Psoas muscle (tissue), 8 donors: ENCODE data around the gene LENEP. TPM values are rescaled to one million over a fixed set of nuclear protein-coding genes. Genes with fewer than 3 reads are reported as not detected.

Experiments
- ATAC-seq, 4 donors: fragments of 200-7000 bp; cut with Tn5 transposase; one replicate each; pipeline ENCODE4 v1.9.1; 2020; ENCODE audit warnings: moderate library complexity in 3 of 4, mild to moderate bottlenecking in 2 of 4
- DNase-seq, 2 donors: peaks; one replicate each; pipeline ENCODE4 v3.0.0-alpha.2; 2020
- H3K27ac ChIP-seq: fragments of 200-600 bp; one replicate; pipeline ENCODE4 v1.8.0; 2022
- H3K27me3 ChIP-seq, 3 donors: fragments of 200-600 bp in 1 of 3; one replicate each; pipeline versions ENCODE4 v1.6.1 to v1.8.0; 2013 to 2022; ENCODE audit warnings: low read length in 2 of 3, mild to moderate bottlenecking in 2 of 3, moderate library complexity in 1 of 3; ENCODE audit not compliant: insufficient read depth in 3 of 3
- H3K36me3 ChIP-seq, 2 donors: fragments of 200-600 bp in 1 of 2; one replicate each; pipeline versions ENCODE4 v1.6.1 to v1.8.0; 2013 to 2022; ENCODE audit warnings: low read depth in 1 of 2, mild to moderate bottlenecking in 1 of 2, moderate library complexity in 1 of 2; ENCODE audit not compliant: insufficient read depth in 1 of 2
- H3K4me1 ChIP-seq: fragments of 200-600 bp; one replicate; pipeline ENCODE4 v1.8.0; 2022
- H3K4me3 ChIP-seq: fragments of 200-600 bp; one replicate; pipeline ENCODE4 v1.8.0; 2022; ENCODE audit warnings: mild to moderate bottlenecking
- H3K9me3 ChIP-seq: fragments of 200-600 bp; one replicate; pipeline ENCODE4 v1.8.0; 2022
- CTCF ChIP-seq: fragments of 200-600 bp; IDR thresholded peaks from one replicate; pipeline ENCODE4 v1.8.0; 2022; ENCODE audit warnings: antibody characterized with exemption
- WGBS, 3 donors: extraction: QIAGEN DNeasy Blood & Tissue Kit; methylation state at CpG; one replicate each; pipeline versions ENCODE4 v1.1.6 to v1.1.7; 2013; 5-methylcytosine and 5-hydroxymethylcytosine counted together
- intact Hi-C, 2 donors: fragments of 100-400 bp; cut with DNase I; formaldehyde crosslinking; loops; one replicate each; pipeline versions ENCODE4 v1.11.0 to v1.14.2; 2022
- polyA plus RNA-seq, 3 donors: library from polyadenylated mRNA; stranded (reverse); fragments of 200-250 nt; gene quantifications; one replicate each; pipeline ENCODE4 v1.2.3, GENCODE V29; 2013
- total RNA-seq, 4 donors: library from RNA; stranded (reverse); fragmentation: NEBNext Ultra II Directional in 2 of 4; extraction: Animal tissue kit (Norgen Biotek cat#: 25700) in 2 of 4; gene quantifications; one replicate each; pipeline versions ENCODE4 v1.2.1 to v1.2.4, GENCODE V29; 2021 to 2023
- donor health status: healthy with polysubstance abuse.
- donor health status: DM: no; HTN: no; CAD: no; lungs with moderate emphysema.
- donor health status: Bipolar disorder and iron deficiency.
- donor health status: healthy.
- donor health status: DM: yes; HTN: yes; CAD: no.
- donor health status: DM: no; HTN: no; CAD: no.
- donor health status: DM: no; HTN: no; CAD: no.
- donor health status: DM: yes; HTN: yes; CAD: no.

The LENEP gene
- total and polyA plus RNA-seq, 7 donors = not detected

- WGBS, 3 donors = 71 to 77% (median 73%) methylated on average over 5 of the region's 5 CpGs
- Histone ChIP-seq H3K4me1 (peaks cover 49% of the 10 kb centered on the region), H3K27ac (peak overlapping the region; percentile 60), H3K27me3 (no peaks in the 10 kb centered on the region), H3K36me3 (peaks cover 0 to 66% of the 10 kb centered on the region in 2 donors), H3K4me3 (peak overlapping the region; percentile 18), H3K9me3 (no peaks in the 10 kb centered on the region)
- intact Hi-C loops = no loop called here
- DNase-seq (no peak), ATAC-seq (no peak)
- no peak for TF ChIP-seq CTCF
These were observed 25.9 kb upstream of the LENEP start for GRCh38 chr1:154967331-154967950.

- Histone ChIP-seq H3K36me3 (peaks cover 0 to 56% of the 10 kb centered on the region in 2 donors), H3K27me3 (no peaks in the 10 kb centered on the region), H3K4me1 (peaks cover 50% of the 10 kb centered on the region), H3K27ac (peak overlapping the region; percentile 99), H3K9me3 (no peaks in the 10 kb centered on the region), H3K4me3 (no peak overlapping the region)
- TF ChIP-seq CTCF = no peak
- no peak for DNase-seq
- intact Hi-C loops = no loop called here
- ATAC-seq = no peak
- 81 to 89% (median 87%) methylated on average over 3 of the region's 3 CpGs for WGBS, 3 donors
These were observed 24.7 kb upstream of the LENEP start for GRCh38 chr1:154968731-154969130.

- Histone ChIP-seq H3K36me3 (peaks cover 0 to 50% of the 10 kb centered on the region in 2 donors), H3K4me1 (peaks cover 50% of the 10 kb centered on the region), H3K4me3 (peak overlapping the region; percentile 84), H3K27me3 (no peaks in the 10 kb centered on the region), H3K9me3 (no peaks in the 10 kb centered on the region), H3K27ac (peak overlapping the region; percentile 99)
- no peak for DNase-seq
- intact Hi-C loops = no loop called here
- 52 to 61% (median 57%) methylated on average over 5 of the region's 5 CpGs for WGBS, 3 donors
- no peak for TF ChIP-seq CTCF
- no peak for ATAC-seq
These were observed 24.1 kb upstream of the LENEP start for GRCh38 chr1:154969246-154969645.

DNA sequence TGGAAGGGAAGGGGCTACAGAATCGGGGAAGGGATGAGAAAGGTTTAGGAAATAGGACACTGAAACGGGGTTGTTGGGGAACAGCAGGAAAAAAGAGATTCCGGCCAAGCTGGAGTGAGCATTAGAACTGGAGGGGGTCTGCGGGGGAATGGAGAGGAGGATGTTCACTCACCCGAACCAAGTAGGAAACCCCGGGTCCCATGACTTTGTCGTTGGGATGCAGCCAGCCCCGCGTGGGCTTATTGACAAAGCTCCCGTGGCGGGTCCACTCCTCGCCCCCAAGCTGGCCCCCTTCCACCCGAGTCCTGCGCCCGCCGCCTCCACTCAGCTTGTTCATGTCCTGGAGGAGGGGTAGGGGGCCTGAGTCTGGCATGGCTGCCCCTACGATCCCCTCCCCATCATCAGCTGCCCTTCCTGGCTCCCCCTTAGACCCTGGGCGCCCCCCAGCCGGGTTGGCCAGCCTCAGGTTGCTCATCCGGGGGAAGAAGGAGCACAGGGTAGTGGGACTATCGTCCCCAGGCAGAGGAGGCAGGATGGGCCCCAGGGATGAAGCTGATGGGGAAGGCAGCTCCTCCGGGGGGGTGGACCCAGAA is 23.4 kb upstream of the LENEP start:
- intact Hi-C loops = loop anchor here (5.0 kb wide), 2 partner anchors 42 to 112 kb away; no protein-coding TSS in a partner anchor
- WGBS, 3 donors = 27 to 34% (median 32%) methylated on average over 16 to 22 of the region's 22 CpGs
- TF ChIP-seq CTCF = no peak
- DNase-seq (peak in 1 of 2 donors; percentile 46), ATAC-seq (no peak)
- peak overlapping the region; percentile 99 for H3K27ac ChIP-seq
- H3K36me3 ChIP-seq = peaks cover 0 to 43% of the 10 kb centered on the region in 2 donors
- no peaks in the 10 kb centered on the region for H3K27me3 ChIP-seq
- peaks cover 50% of the 10 kb centered on the region for H3K4me1 ChIP-seq
- peak overlapping the region; percentile 84 for H3K4me3 ChIP-seq
- H3K9me3 ChIP-seq = no peaks in the 10 kb centered on the region
